H9 (cell line): ENCODE measurements around the gene SAP30L. TPM values are rescaled to one million over a fixed set of nuclear protein-coding genes. Genes with fewer than 3 reads are reported as not detected.

Experiments
- DNase-seq: peaks from one replicate; pipeline ENCODE4 v3.0.0-alpha.2; 2017
- H2AFZ ChIP-seq: one replicate; pipeline ENCODE4 v1.6.1; 2013; ENCODE audit warnings: mild to moderate bottlenecking, low read length, control low read depth, moderate library complexity
- H2AK5ac ChIP-seq: 2 replicates; pipeline ENCODE4 v1.6.1; 2013; ENCODE audit warnings: low read length, control low read depth, mixed read lengths; ENCODE audit not compliant: insufficient read length
- H2BK120ac ChIP-seq: one replicate; pipeline ENCODE4 v1.6.1; 2013; ENCODE audit warnings: low read depth, mild to moderate bottlenecking, low read length, control low read depth, inconsistent platforms; ENCODE audit not compliant: poor library complexity, severe bottlenecking
- H2BK12ac ChIP-seq: 2 replicates; pipeline ENCODE4 v1.6.1; 2013; ENCODE audit warnings: low read length, control low read depth, mixed read lengths, low read depth; ENCODE audit not compliant: insufficient read length
- H2BK15ac ChIP-seq: 2 replicates; pipeline ENCODE4 v1.6.1; 2013; ENCODE audit warnings: low read depth, low read length, control low read depth
- H2BK20ac ChIP-seq: one replicate; pipeline ENCODE4 v1.6.1; 2013; ENCODE audit warnings: low read depth, mild to moderate bottlenecking, low read length, control low read depth, inconsistent platforms; ENCODE audit not compliant: poor library complexity, severe bottlenecking
- H2BK5ac ChIP-seq: 2 replicates; pipeline ENCODE4 v1.6.1; 2013; ENCODE audit warnings: low read length, control low read depth, mixed read lengths; ENCODE audit not compliant: insufficient read length
- H3K14ac ChIP-seq: 2 replicates; pipeline ENCODE4 v1.6.1; 2013; ENCODE audit warnings: low read length, control low read depth; ENCODE audit not compliant: insufficient read depth
- H3K18ac ChIP-seq: 2 replicates; pipeline ENCODE4 v1.6.1; 2013; ENCODE audit warnings: low read depth, mild to moderate bottlenecking, mixed read lengths, low read length, control low read depth; ENCODE audit not compliant: insufficient read length
- H3K23ac ChIP-seq: 2 replicates; pipeline ENCODE4 v1.6.1; 2013; ENCODE audit warnings: low read length, control low read depth, mixed read lengths, low read depth; ENCODE audit not compliant: insufficient read length
- H3K23me2 ChIP-seq: 2 replicates; pipeline ENCODE4 v1.6.1; 2013; ENCODE audit warnings: low read depth, mild to moderate bottlenecking, mixed read lengths, low read length, control low read depth; ENCODE audit not compliant: insufficient read length, poor library complexity, severe bottlenecking
- H3K27ac ChIP-seq: 2 replicates; pipeline ENCODE4 v1.5.1; 2013; ENCODE audit warnings: low read length, control low read depth, mixed read lengths, low read depth; ENCODE audit not compliant: insufficient read length
- H3K27me3 ChIP-seq: 2 replicates; pipeline ENCODE4 v1.6.1; 2013; ENCODE audit warnings: low read length, control low read depth, inconsistent platforms; ENCODE audit not compliant: insufficient read depth
- H3K4ac ChIP-seq: 2 replicates; pipeline ENCODE4 v1.6.1; 2013; ENCODE audit warnings: low read depth, mild to moderate bottlenecking, control low read depth, inconsistent platforms, low read length, moderate library complexity
- H3K4me1 ChIP-seq: 2 replicates; pipeline ENCODE4 v1.6.1; 2013; ENCODE audit warnings: low read length, control low read depth, inconsistent platforms; ENCODE audit not compliant: insufficient read depth
- H3K4me2 ChIP-seq: 2 replicates; pipeline ENCODE4 v1.6.1; 2013; ENCODE audit warnings: low read length, control low read depth, mixed read lengths; ENCODE audit not compliant: insufficient read length, insufficient read depth
- H3K56ac ChIP-seq: 2 replicates; pipeline ENCODE4 v1.6.1; 2013; ENCODE audit warnings: low read depth, mild to moderate bottlenecking, mixed read lengths, low read length, control low read depth; ENCODE audit not compliant: insufficient read length
- H3K79me1 ChIP-seq: 2 replicates; pipeline ENCODE4 v1.6.1; 2013; ENCODE audit warnings: low read depth, mild to moderate bottlenecking, moderate library complexity, low read length, control low read depth, inconsistent platforms; ENCODE audit not compliant: insufficient read depth, poor library complexity, severe bottlenecking
- H3K79me2 ChIP-seq: 2 replicates; pipeline ENCODE4 v1.6.1; 2013; ENCODE audit warnings: low read length, control low read depth, inconsistent platforms; ENCODE audit not compliant: insufficient read depth
- H3K9ac ChIP-seq: 2 replicates; pipeline ENCODE4 v1.6.1; 2013; ENCODE audit warnings: low read length, control low read depth, mixed read lengths; ENCODE audit not compliant: insufficient read length; ENCODE audit errors: extremely low read depth
- H3K9me3 ChIP-seq: one replicate; pipeline ENCODE4 v1.6.1; 2013; ENCODE audit warnings: low read depth, low read length, inconsistent platforms; ENCODE audit not compliant: control insufficient read depth
- H3T11ph ChIP-seq: one replicate; pipeline ENCODE4 v1.6.1; 2013; ENCODE audit warnings: mild to moderate bottlenecking, low read length, control low read depth, inconsistent platforms
- H4K20me1 ChIP-seq: one replicate; pipeline ENCODE4 v1.6.1; 2013; ENCODE audit not compliant: control insufficient read depth, insufficient read length, insufficient read depth
- H4K5ac ChIP-seq: 2 replicates; pipeline ENCODE4 v1.6.1; 2013; ENCODE audit warnings: low read depth, mild to moderate bottlenecking, mixed read lengths, low read length, control low read depth; ENCODE audit not compliant: insufficient read length
- H4K8ac ChIP-seq: replicated peaks from 2 replicates; pipeline ENCODE4 v1.6.1; 2013; ENCODE audit warnings: low read length, control low read depth, mixed read lengths, low read depth; ENCODE audit not compliant: insufficient read length
- H4K91ac ChIP-seq: 2 replicates; pipeline ENCODE4 v1.6.1; 2013; ENCODE audit warnings: low read depth, mild to moderate bottlenecking, moderate library complexity, mixed read lengths, low read length, control low read depth; ENCODE audit not compliant: insufficient read length
- H3K27ac Mint-ChIP-seq, 3 experiments: 2 replicates in 2 of 3; 3 replicates in 1 of 3; pipeline ENCODE4 v1.8.0; 2020 to 2021; ENCODE audit warnings: mixed read lengths in 3 of 3, mild to moderate bottlenecking in 1 of 3, moderate library complexity in 1 of 3
- H3K27me3 Mint-ChIP-seq: 2 replicates; pipeline ENCODE4 v1.8.0; 2021; ENCODE audit warnings: low read depth, mild to moderate bottlenecking, moderate library complexity, mixed read lengths
- H3K36me3 Mint-ChIP-seq, 3 experiments: 2 replicates in 2 of 3; 3 replicates in 1 of 3; pipeline ENCODE4 v1.8.0; 2020 to 2021; ENCODE audit warnings: low read depth in 3 of 3, mixed read lengths in 3 of 3; ENCODE audit not compliant: insufficient read depth in 1 of 3
- H3K4me1 Mint-ChIP-seq, 2 experiments: 2 replicates each; pipeline ENCODE4 v1.8.0; 2020; ENCODE audit warnings: mixed read lengths in 2 of 2
- H3K4me3 Mint-ChIP-seq, 2 experiments: 2 replicates in 1 of 2; 3 replicates in 1 of 2; pipeline ENCODE4 v1.8.0; 2020 to 2021; ENCODE audit warnings: mild to moderate bottlenecking in 2 of 2, mixed read lengths in 2 of 2, moderate library complexity in 1 of 2
- H3K9me3 Mint-ChIP-seq, 2 experiments: 2 replicates in 1 of 2; 3 replicates in 1 of 2; pipeline ENCODE4 v1.8.0; 2020; ENCODE audit warnings: mild to moderate bottlenecking in 2 of 2, mixed read lengths in 2 of 2, moderate library complexity in 1 of 2
- CTCF ChIP-seq: fragments of 200-600 bp; sonication (generic); conservative IDR thresholded peaks from 3 replicates; pipeline ENCODE4 v1.8.0; 2021; ENCODE audit warnings: antibody characterized with exemption, mild to moderate bottlenecking
- WGBS: extraction: QIAGEN DNeasy Blood & Tissue Kit; methylation state at CpG from one replicate; pipeline ENCODE4 v1.1.7; 2013; ENCODE audit warnings: missing lambda C conversion rate, low lambda C conversion rate, mixed read lengths; ENCODE audit not compliant: insufficient read length; ENCODE audit errors: extremely low coverage; 5-methylcytosine and 5-hydroxymethylcytosine counted together
- total RNA-seq: library from RNA; stranded (reverse); gene quantifications from 2 replicates; pipeline ENCODE4 v1.2.1, GENCODE V29; 2021

The SAP30L gene
- total RNA-seq, 1 experiment from 2014 or later: 25.0 TPM

DNA sequence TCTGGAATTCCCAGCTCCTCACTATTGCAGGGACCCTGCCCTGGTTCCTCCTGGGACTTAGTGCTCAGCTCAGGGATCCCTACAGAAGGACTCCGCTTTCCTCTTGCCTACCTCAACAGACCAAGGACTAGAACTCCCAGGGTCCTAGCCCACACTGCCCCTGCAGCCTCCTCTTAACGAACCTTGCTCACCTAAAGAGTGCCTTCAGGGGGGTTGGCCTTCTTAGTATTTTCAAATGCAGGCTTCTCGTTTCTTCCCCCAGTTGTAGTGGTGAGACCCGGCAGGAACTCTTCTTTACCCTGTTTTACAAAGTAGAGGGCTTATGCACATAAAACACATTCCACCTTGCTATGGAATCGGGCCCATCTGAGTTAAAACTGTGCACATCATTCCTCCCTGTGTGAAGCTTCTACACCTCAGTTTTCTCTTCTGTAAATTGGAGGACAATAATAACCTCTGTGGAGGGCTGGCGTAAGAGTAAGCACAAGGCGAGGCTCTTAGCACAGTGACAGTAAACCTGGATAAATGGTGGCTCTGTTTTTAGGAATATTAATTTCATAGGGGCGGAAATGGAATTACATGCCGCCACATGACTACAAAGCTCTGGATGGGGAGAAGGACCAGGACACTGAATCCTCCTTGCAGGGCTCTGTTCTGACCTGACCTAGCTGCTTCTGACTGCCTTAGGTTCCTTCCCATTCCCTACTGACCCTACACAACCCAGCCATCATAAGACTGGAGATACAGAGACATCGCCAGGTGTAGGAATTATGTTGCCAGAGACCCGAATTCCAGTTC lies 36.0 kb downstream of the SAP30L start:
- H3K4me3 Mint-ChIP-seq: peak overlapping the region in 1 of 2 experiments; percentile 10; a peak in 2 of 5 replicates
- Histone ChIP-seq H3K4me2 (peak overlapping the region; percentile 13), H3K9me3 (no peaks in the 10 kb centered on the region), H3K27me3 (peaks cover 96% of the 10 kb centered on the region), H4K5ac (no peak overlapping the region), H2AK5ac (no peak overlapping the region), H3K23me2 (peaks cover 17% of the 10 kb centered on the region), H3K9ac (no peak overlapping the region), H4K8ac (no peak overlapping the region), H3K4ac (no peak overlapping the region), H2BK5ac (no peak overlapping the region), H3K79me2 (no peaks in the 10 kb centered on the region), H2BK12ac (no peak overlapping the region), H2BK20ac (no peak overlapping the region), H3K79me1 (no peaks in the 10 kb centered on the region), H3K56ac (no peak overlapping the region), H2AFZ (no peak overlapping the region), H2BK15ac (no peak overlapping the region), H4K91ac (no peak overlapping the region), H3K14ac (no peak overlapping the region), H3K23ac (no peak overlapping the region), H3K27ac (no peak overlapping the region), H3K18ac (no peak overlapping the region), H4K20me1 (peaks cover 4% of the 10 kb centered on the region), H3K4me1 (no peaks in the 10 kb centered on the region; the same call in none of the 2 replicates), H3T11ph (no peak overlapping the region), H2BK120ac (no peak overlapping the region)
- peaks cover 100% of the 10 kb centered on the region for H3K27me3 Mint-ChIP-seq
- peaks cover 0 to 2% of the 10 kb centered on the region in 2 experiments; a peak in 3 of 5 replicates for H3K9me3 Mint-ChIP-seq
- peaks cover 0 to 3% (median 0%) of the 10 kb centered on the region in 3 experiments; a peak in 1 of 7 replicates for H3K36me3 Mint-ChIP-seq
- H3K4me1 Mint-ChIP-seq: peaks cover 65 to 83% of the 10 kb centered on the region in 2 experiments
- WGBS: no CpG with 5 or more reads among the region's 11 CpGs
- TF ChIP-seq CTCF: no peak
- no peak for DNase-seq
- no peak overlapping the region for H3K27ac Mint-ChIP-seq
